ENCODE data around the gene KIF26B. TPM values are rescaled to one million over a fixed set of nuclear protein-coding genes. Genes with fewer than 3 reads are reported as not detected.
"Not testable (repeated sequence)": the region's sequence is repeated elsewhere in the genome, so short reads cannot be mapped to it uniquely, and the experiment has no call there.

Gene KIF26B
- total and polyA plus RNA-seq, 5 donors: 0.11 to 0.41 (median 0.29) TPM

DNA sequence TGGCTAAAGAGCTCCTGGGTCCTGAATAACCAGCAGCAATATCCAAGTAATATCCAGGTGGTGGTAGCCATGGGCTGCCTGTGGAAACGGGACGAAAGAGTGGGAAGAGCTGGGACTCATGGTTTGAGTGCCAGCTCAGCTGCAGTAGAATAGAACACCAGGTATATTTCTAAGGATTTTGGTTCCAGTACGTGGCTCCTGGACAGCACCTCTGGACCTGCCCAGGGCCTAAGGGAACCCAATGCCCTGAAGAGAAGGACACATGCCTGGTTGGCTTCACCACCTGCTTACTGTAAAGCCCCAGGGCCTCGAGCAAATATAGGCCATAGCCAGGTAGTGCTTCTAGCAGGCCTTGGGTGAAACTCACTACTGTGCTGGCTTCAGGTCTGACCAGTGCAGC, 566.7 kb downstream of the KIF26B start:
- WGBS: 86% methylated on average over 4 of the region's 4 CpGs
- no peaks in the 10 kb centered on the region for H3K27me3 ChIP-seq (ENCODE audit: control insufficient read depth, insufficient read depth)
- DNase-seq: no peak
- H3K4me1 ChIP-seq (ENCODE audit: control insufficient read depth, insufficient read depth, low read length): no peaks in the 10 kb centered on the region
- intact Hi-C loops (cut with DNase I): no loop called here
- no peak overlapping the region for H3K27ac ChIP-seq (ENCODE audit: low read length)
- H3K4me3 ChIP-seq (ENCODE audit: low read length): no peak overlapping the region
- no peak for ATAC-seq
- no peaks in the 10 kb centered on the region for H3K9me3 ChIP-seq (ENCODE audit: control insufficient read depth, low read length)

DNA sequence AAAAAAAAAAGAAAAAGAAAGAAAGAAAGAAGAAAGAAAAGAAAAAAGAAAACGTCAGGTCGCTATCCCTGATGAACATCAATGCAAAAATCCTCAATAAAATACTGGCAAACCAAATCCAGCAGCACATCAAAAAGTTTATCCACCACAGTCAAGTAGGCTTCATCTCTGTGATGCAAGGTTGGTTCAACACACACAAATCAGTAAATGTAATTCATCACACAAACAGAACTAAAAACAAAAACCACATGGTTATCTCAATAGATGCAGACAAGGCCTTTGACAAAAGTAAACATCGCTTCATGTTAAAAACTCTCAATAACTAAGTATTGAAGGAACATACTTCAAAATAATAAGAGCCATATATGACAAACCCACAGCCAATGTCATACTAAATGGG, 573.2 kb downstream of the KIF26B start:
- intact Hi-C loops (cut with DNase I); H3K9me3 ChIP-seq (ENCODE audit: control insufficient read depth, low read length); H3K27ac ChIP-seq (ENCODE audit: low read length); ATAC-seq; H3K4me3 ChIP-seq (ENCODE audit: low read length); H3K27me3 ChIP-seq (ENCODE audit: control insufficient read depth, insufficient read depth); DNase-seq; H3K4me1 ChIP-seq (ENCODE audit: control insufficient read depth, insufficient read depth, low read length): not testable (repeated sequence)
- WGBS: 92% methylated on average over 3 of the region's 3 CpGs

DNA sequence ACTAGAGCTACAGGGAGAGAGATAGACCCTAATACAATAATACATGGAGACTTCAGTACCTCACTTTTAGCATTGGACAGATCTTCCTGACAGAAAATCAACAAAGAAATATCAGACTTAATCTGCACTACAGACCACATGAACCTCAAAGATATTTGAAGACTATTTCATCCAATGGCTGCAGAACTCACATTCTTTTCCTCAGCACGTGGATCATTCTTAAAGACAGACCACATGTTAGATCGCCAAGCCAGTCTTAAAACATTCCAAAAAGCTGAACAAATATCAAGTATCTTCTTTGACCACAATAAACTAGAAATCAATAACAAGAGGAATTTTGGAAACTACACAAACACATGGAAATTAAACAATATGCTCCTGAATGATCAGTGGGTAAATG, 576.0 kb downstream of the KIF26B start:
- H3K27ac ChIP-seq (ENCODE audit: low read length): no peak overlapping the region
- intact Hi-C loops (cut with DNase I): no loop called here
- WGBS: 88% methylated on average over 2 of the region's 2 CpGs
- H3K9me3 ChIP-seq (ENCODE audit: control insufficient read depth, low read length): peaks cover 2% of the 10 kb centered on the region
- no peaks in the 10 kb centered on the region for H3K4me1 ChIP-seq (ENCODE audit: control insufficient read depth, insufficient read depth, low read length)
- no peak for DNase-seq
- no peaks in the 10 kb centered on the region for H3K27me3 ChIP-seq (ENCODE audit: control insufficient read depth, insufficient read depth)
- H3K4me3 ChIP-seq (ENCODE audit: low read length): no peak overlapping the region
- ATAC-seq: no peak

DNA sequence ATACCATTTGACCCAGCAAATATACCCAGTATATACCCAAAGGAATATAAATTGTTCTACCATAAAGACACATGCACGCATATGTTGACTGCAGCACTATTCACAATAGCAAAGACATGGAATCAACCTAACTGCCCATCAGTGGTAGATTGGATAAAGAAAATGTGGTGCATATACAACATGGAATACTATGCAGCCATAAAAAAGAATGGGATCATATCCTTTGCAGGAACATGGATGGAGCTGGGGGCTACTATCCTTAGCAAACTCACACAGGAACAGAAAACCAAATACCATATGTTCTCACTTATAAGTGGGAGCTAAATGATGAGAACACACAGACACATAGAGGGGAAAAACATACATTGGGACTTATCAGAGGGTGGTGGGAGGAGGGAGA, 585.6 kb downstream of the KIF26B start:
- H3K4me3 ChIP-seq (ENCODE audit: low read length); DNase-seq; H3K4me1 ChIP-seq (ENCODE audit: control insufficient read depth, insufficient read depth, low read length); H3K9me3 ChIP-seq (ENCODE audit: control insufficient read depth, low read length); ATAC-seq; intact Hi-C loops (cut with DNase I); H3K27ac ChIP-seq (ENCODE audit: low read length); H3K27me3 ChIP-seq (ENCODE audit: control insufficient read depth, insufficient read depth): not testable (repeated sequence)
- 98% methylated on average over 1 of the region's 1 CpG for WGBS

DNA sequence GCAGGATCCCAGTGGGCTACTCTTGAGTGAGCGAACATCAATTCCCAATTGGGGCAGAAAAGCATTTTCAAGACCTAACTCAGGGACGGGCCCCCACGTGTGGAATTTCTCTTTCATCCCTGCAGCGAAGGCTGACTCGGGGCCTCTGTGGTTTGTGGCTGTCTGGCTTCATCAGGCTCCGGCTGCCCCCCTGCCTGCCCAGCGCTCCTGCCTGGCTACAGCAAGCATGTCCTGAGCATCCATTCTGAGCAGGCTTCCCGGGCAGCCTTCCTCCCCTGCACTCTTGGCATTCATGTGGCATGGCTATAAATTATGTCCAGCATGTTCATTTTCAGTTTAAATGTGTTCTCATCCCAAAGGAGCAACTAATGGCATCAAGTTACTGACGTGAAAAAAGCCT, 588.1 kb downstream of the KIF26B start:
- WGBS: 77% methylated on average over 9 of the region's 9 CpGs
- intact Hi-C loops (cut with DNase I): no loop called here
- H3K4me1 ChIP-seq (ENCODE audit: control insufficient read depth, insufficient read depth, low read length): no peaks in the 10 kb centered on the region
- ATAC-seq (no peak), DNase-seq (no peak)
- no peak overlapping the region for H3K4me3 ChIP-seq (ENCODE audit: low read length)
- no peaks in the 10 kb centered on the region for H3K27me3 ChIP-seq (ENCODE audit: control insufficient read depth, insufficient read depth)
- H3K9me3 ChIP-seq (ENCODE audit: control insufficient read depth, low read length): no peaks in the 10 kb centered on the region
- no peak overlapping the region for H3K27ac ChIP-seq (ENCODE audit: low read length)

DNA sequence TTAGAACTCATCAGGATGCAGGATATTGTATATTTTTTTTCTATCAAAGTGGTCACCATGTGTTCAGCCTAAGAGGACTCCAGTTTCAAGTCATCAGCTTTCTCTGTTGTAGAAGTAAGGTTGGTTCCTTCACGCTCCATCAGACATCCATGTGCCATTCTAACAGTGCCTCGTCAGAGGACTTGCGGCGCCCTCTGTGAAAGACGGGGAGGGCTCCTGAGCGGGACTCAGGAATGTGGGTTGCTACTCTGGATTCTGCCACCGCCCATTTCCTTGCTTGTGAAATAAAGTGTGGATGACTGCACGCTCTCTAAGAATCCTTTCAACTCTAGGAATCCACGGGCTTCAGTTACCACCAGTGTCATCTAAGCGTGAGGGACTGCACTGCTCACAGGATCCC, 593.5 kb downstream of the KIF26B start:
- ATAC-seq (no peak), DNase-seq (no peak)
- Histone ChIP-seq H3K9me3 (ENCODE audit: control insufficient read depth, low read length) (peaks cover 2% of the 10 kb centered on the region), H3K4me1 (ENCODE audit: control insufficient read depth, insufficient read depth, low read length) (no peaks in the 10 kb centered on the region), H3K4me3 (ENCODE audit: low read length) (no peak overlapping the region), H3K27ac (ENCODE audit: low read length) (no peak overlapping the region), H3K27me3 (ENCODE audit: control insufficient read depth, insufficient read depth) (no peaks in the 10 kb centered on the region)
- intact Hi-C loops (cut with DNase I): no loop called here
- 89% methylated on average over 10 of the region's 10 CpGs for WGBS

DNA sequence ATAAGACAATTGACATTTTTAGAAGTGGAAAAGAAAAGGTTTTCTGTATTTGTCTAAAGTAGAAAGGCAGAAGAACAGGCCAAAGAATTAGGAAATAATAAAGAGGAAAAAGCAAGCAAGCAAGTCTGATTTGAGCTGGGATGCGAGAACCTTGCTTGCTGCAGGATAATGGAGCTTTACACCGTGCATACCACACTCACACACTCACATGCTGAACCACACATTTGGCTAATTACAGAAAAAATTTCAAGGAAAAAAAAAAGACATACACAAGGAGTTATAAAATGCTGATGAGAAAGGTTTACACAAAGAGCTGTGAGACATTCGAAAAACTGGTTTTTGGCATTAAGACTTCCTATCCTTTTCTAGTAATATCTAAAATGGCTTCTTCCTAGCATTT, 593.9 kb downstream of the KIF26B start:
- H3K27ac ChIP-seq (ENCODE audit: low read length): no peak overlapping the region
- H3K27me3 ChIP-seq (ENCODE audit: control insufficient read depth, insufficient read depth): no peaks in the 10 kb centered on the region
- H3K9me3 ChIP-seq (ENCODE audit: control insufficient read depth, low read length): peaks cover 2% of the 10 kb centered on the region
- 96% methylated on average over 3 of the region's 3 CpGs for WGBS
- no peak overlapping the region for H3K4me3 ChIP-seq (ENCODE audit: low read length)
- intact Hi-C loops (cut with DNase I): no loop called here
- no peaks in the 10 kb centered on the region for H3K4me1 ChIP-seq (ENCODE audit: control insufficient read depth, insufficient read depth, low read length)
- no peak for DNase-seq
- ATAC-seq: no peak

DNA sequence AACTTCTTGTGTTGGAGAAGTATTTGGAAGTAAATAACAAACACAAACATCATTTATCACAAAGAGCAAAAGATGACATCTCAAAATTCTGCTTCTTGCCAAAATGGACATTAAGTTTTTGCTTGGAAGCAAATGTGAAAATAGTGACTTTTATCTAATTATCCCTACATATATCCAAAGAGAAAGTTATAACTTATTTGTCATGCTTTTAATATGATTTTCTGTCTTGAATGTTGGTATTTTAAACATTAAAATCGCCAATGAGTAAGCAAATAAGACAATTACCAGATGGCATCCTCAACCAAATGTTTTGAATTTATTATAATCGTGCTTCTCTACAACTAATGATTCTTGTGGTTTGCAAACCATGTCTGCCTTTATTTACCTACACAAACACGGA, 594.3 kb downstream of the KIF26B start:
- no peak for ATAC-seq

DNA sequence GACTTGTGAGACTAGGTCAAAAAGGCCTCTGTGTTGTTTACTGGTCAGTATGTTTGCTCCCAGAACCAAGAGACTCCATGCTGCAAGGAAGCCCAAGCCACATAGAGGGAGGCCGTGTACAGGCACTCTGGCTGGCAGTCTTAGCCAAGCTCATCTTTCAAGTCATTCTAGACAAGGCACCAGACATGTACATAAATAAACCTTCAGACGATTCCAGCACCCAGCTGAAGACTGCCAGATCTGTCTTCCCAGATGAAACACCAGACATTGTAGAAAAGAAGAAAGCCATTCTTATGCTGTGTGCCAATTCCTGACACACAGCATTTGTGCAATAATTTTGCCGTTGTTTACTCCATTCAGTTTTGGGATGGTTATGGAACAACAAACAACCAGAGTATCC, 595.5 kb downstream of the KIF26B start:
- DNase-seq: no peak
- H3K4me1 ChIP-seq (ENCODE audit: control insufficient read depth, insufficient read depth, low read length): no peaks in the 10 kb centered on the region
- H3K27me3 ChIP-seq (ENCODE audit: control insufficient read depth, insufficient read depth): no peaks in the 10 kb centered on the region
- no peak overlapping the region for H3K4me3 ChIP-seq (ENCODE audit: low read length)
- H3K27ac ChIP-seq (ENCODE audit: low read length): no peak overlapping the region
- 84% methylated on average over 3 of the region's 3 CpGs for whole genome bisulfite sequencing
- no peak for ATAC-seq
- peaks cover 2% of the 10 kb centered on the region for H3K9me3 ChIP-seq (ENCODE audit: control insufficient read depth, low read length)
- intact Hi-C loops (cut with DNase I): no loop called here

More for the DNA sequence above, 594.3 kb downstream of the KIF26B start:
- 96% methylated on average over 3 of the region's 3 CpGs for WGBS
- Histone ChIP-seq H3K27ac (ENCODE audit: low read length) (no peak overlapping the region), H3K27me3 (ENCODE audit: control insufficient read depth, insufficient read depth) (no peaks in the 10 kb centered on the region), H3K4me1 (ENCODE audit: control insufficient read depth, insufficient read depth, low read length) (no peaks in the 10 kb centered on the region), H3K9me3 (ENCODE audit: control insufficient read depth, low read length) (peaks cover 2% of the 10 kb centered on the region), H3K4me3 (ENCODE audit: low read length) (no peak overlapping the region)
- DNase-seq: no peak
- intact Hi-C loops (cut with DNase I): no loop called here

DNA sequence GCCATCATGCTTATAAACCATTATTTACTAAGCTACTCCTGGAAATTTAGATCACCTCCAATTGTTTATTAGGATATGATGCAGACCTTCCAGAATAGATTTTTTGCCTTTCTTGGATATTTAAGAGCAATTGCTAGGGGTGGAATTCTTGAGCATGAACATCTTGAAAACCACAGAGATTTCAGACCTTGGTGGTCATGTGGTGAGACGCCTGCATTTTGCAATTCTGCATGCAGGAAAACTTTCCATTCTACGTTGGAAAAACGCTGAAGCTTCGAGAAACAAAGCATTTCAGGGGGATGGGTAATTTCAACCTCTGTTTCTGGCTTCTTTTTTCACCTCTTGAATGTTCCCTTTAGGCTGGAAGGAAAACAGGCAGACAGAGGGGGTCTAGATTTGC, 596.3 kb downstream of the KIF26B start:
- H3K4me1 ChIP-seq (ENCODE audit: control insufficient read depth, insufficient read depth, low read length): no peaks in the 10 kb centered on the region
- intact Hi-C loops (cut with DNase I): no loop called here
- peaks cover 2% of the 10 kb centered on the region for H3K9me3 ChIP-seq (ENCODE audit: control insufficient read depth, low read length)
- no peak for ATAC-seq
- no peak overlapping the region for H3K4me3 ChIP-seq (ENCODE audit: low read length)
- H3K27me3 ChIP-seq (ENCODE audit: control insufficient read depth, insufficient read depth): no peaks in the 10 kb centered on the region
- DNase-seq: no peak
- WGBS: 78% methylated on average over 4 of the region's 4 CpGs
- no peak overlapping the region for H3K27ac ChIP-seq (ENCODE audit: low read length)

DNA sequence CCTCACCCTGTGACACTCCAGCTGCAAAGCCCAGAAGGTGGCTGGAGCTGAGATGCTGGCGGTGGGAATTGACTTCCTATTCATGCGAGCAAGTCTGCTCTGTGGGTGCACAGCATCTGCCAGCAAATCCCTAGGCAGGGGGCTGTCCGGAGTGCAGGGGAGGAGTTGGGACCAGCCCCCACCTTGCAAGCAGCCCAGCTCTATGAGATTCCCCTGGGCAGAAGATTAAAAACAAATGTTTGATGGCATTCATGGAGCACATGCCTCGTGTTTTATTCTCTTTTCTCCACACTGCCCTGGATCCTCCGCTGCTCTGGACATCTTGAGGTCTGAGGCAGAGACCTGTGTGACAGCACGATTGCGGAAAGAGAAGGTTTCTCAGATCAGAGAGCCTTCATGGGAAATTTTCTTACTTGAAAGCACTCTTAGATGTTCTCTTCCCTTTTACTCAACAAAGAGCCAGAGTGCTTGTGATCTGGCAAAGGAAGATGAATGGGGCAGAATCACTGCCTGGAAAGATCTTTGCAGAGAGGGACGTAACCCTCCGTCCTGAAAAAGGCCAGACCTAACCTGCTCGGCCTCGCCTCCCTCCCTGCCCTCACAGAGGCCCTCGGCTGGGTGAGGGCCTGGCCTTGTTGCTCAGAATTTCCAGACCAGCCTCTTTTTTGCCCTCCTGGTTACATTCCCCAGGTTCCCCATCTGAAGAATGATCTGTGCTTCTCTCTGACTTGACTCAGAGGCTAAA, 597.1 kb downstream of the KIF26B start:
- Histone ChIP-seq H3K4me1 (ENCODE audit: control insufficient read depth, insufficient read depth, low read length) (no peaks in the 10 kb centered on the region), H3K4me3 (ENCODE audit: low read length) (no peak overlapping the region), H3K27me3 (ENCODE audit: control insufficient read depth, insufficient read depth) (no peaks in the 10 kb centered on the region), H3K9me3 (ENCODE audit: control insufficient read depth, low read length) (peaks cover 2% of the 10 kb centered on the region), H3K27ac (ENCODE audit: low read length) (no peak overlapping the region)
- intact Hi-C loops (cut with DNase I): no loop called here
- ATAC-seq (no peak), DNase-seq (no peak)
- 86% methylated on average over 12 of the region's 12 CpGs for WGBS

DNA sequence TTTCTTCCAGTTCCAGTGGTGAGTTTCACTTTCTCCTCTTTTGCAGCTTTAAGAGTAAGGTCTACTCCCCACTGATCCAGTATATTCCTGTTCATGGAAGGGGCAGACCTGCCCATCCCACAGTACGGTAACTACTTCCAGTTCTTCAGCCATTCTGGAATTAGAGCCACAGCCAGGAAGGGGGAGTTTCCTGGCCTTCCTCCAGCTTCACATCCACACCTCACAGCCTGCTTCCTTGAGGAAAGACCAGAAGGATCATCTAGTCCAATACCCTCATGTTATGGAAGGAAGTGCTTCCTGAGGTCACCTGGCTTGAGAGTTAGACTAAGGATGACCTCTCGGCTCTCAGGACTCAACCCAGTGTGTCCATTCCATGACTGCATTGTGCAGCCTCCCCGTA, 597.8 kb downstream of the KIF26B start:
- Histone ChIP-seq H3K27ac (ENCODE audit: low read length) (no peak overlapping the region), H3K4me3 (ENCODE audit: low read length) (no peak overlapping the region), H3K4me1 (ENCODE audit: control insufficient read depth, insufficient read depth, low read length) (no peaks in the 10 kb centered on the region), H3K9me3 (ENCODE audit: control insufficient read depth, low read length) (peaks cover 2% of the 10 kb centered on the region), H3K27me3 (ENCODE audit: control insufficient read depth, insufficient read depth) (no peaks in the 10 kb centered on the region)
- 60% methylated on average over 3 of the region's 3 CpGs for WGBS
- no peak for ATAC-seq
- intact Hi-C loops (cut with DNase I): no loop called here
- no peak for DNase-seq
